Inflammatory macrophage treated with lipopolysaccharide for 1 hour (primary cell): ENCODE results near the gene PARS2.

Source experiments
- DNase-seq, 2 donors: peaks; one replicate each; pipeline ENCODE4 v3.0.0-alpha.2; 2020 to 2022

PARS2 gene

DNA sequence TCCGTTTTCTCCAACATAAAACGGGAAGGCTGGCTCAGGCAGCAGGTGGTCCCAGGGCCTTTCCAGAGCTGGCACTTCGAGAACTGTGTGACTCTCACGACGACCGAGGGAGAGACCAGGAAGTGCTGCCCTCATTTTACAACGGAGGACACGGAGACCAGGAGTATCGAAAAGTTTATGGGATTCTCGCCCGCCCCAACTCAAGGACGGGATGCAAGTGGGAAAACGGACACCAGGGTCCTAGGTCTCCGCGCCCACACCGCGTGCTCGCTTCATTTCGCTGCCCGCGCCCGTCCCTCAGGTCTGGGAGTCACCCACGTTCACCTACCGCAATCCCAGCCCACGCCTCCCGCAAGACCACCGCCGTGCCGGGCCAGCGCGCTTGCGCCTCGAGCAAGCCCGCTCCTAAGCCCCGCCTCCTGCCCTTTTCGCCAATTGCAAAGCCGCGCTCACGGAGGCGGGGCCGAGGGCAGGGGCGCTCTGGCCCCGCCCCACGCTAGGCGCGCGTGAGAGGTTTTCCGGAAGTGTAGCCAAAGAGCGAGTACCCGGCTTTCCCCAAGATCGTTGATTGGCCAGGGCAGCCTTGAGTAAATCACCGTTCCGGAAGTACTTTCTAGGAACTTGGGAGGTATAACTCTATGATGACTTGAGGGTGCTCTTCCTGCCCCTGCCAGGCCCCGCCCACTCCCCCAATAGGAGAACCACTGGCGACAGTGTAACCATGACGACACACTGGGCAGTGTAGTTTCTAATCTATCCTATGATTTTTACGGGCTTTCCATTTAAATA lies at the start of gene PARS2:
Gene PARS2 (minus strand): TSS at position 391 of the 789 bp plus-strand sequence. CDS start 5,362 bp downstream, outside the sequence.
- peak; percentile 99 to 100 for DNase-seq

DNA sequence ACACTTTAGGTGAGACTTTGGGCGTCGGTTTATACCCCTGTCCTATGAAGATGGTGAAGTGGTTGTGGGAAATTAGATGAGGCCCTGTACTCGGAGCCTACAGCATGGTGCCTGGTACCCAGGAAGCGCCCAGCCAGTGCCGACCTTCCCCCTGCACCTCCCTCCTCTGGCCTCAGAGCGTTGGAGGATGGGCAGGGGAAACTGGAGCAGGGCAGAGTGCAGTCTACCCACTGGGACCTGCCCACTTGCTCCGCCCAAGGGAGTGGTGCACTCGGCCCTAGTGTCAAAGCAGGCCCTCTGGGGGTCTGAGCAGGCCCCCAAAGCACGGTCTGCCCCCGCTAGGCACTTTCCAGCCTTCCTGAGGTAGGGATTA lies 49.8 kb upstream of the PARS2 start:
- no peak for DNase-seq

DNA sequence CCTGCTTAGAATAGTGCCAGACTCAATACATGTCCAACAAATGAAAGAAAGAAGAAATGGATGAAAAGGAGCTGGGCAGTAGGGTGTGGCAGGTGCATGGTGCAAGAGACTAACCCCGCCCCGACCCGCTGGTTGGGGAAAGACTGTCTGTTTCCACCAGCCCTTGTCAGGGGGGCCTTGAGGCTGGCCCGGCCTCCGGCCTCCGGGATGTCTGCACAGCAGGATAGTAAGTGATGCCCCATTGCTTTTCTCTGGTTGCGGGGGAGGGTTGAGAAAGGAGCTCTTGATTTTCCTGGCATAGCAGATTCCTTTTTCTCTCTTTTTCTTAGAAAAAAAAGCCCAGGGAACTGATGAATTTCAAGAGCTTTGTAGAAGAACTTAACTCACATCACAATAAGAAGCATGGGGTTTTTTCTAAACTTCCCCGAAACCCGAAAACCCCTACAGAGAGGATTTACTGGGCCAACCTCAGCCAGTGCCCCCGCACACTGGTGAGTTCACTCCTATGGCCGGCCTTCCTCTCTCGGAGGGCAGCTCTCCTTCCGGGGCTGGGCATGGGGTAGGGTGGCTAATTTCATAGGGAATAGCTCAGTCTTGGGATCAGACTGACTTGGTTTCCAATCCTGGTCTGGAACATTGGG lies 49.3 kb upstream of the PARS2 start:
- DNase-seq: peak; percentile 21 to 63

DNA sequence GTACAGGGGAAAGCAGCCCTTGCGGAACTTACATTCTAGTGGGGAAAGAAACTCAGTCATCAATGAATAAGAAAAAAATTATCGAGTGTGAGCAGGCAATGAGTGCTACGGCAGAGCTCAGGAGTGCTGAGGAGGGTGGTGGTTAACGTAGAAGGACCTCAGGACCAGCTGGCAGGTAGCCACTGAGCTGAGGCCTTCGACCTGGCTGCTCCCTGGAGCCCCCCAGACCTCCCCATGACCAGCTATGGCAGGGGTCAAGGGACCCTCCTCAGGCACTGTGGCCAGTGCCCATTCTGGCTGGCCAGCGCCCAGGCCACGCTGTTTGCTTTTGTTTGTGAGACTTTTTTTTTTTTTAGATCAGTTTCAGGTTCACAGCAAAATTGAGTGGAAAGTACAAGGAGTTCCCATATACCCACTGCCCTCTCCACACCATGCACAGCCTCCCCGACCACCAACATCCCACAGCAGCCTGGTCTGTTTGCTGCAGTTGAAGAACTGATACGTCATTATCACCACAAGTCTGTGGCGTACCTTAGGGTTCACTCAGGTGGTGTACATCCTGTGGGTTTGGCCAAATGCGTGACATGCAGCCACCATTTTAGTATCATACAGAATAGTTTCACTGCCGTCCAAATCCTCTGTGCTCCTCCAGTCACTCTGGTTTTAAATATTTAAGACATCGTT lies 48.6 kb upstream of the PARS2 start:
- DNase-seq: no peak

DNA sequence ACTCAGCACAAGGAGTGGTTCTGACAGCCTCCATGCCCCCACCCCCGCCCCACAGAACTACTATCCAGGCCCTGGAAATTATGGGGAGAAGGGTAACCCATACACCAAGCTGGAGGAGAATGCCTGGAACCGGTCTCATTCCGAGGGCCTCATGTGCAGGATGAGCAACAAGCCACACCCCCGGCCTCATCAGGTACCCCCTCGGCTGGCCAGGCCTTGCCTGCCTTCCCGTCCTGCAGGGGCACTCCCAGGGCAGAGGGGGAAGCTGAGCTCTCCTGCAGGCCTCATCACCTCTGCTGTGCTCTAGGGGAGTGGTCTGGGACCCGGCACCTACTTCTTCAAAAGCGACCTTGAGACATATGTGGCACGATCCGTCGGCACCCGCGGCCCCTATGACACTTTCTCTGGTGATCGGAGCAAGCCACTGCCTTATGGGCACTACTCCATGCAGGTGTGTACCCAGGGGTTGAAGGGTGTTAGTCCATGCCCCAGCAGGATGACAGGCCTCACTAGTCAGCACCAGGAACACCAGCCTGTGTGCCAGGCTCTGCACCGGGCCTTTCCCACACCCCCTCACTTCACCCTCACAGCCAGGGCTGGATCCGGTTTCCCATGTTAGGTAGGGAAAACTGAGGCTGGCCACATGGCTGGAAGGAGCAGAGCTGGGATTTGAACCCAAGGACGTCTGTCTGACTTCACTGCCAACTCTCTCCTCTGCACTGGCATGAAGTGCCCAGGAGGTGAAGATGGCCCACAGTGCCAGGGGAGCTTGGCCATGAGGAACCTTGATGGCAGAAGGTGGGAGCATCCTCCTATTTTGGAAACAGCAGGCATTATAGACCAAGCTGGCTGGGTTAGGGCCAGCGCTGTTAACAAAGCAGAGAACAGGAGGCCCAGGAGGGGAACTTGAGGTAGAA lies 47.7 kb upstream of the PARS2 start:
- DNase-seq: no peak

DNA sequence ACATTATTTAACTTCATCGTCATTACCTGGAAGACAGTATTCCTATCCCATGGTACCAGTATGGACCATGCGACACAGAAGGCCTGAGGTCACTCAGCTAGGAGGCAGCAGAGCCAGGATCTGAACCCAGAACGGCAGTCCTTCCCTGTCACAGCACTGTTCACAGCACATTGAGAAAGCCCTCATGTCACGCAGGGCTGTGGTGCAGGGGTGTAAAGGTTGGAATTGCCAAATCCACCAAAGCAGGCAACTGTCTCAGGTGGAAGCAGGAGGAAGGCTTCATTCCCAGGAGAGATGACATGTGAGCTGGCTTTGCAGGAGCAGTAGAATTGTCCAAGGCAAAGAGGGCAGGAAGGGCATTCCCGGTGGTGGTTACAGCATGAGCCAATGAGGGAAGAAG lies 46.7 kb upstream of the PARS2 start:
- DNase-seq: no peak

DNA sequence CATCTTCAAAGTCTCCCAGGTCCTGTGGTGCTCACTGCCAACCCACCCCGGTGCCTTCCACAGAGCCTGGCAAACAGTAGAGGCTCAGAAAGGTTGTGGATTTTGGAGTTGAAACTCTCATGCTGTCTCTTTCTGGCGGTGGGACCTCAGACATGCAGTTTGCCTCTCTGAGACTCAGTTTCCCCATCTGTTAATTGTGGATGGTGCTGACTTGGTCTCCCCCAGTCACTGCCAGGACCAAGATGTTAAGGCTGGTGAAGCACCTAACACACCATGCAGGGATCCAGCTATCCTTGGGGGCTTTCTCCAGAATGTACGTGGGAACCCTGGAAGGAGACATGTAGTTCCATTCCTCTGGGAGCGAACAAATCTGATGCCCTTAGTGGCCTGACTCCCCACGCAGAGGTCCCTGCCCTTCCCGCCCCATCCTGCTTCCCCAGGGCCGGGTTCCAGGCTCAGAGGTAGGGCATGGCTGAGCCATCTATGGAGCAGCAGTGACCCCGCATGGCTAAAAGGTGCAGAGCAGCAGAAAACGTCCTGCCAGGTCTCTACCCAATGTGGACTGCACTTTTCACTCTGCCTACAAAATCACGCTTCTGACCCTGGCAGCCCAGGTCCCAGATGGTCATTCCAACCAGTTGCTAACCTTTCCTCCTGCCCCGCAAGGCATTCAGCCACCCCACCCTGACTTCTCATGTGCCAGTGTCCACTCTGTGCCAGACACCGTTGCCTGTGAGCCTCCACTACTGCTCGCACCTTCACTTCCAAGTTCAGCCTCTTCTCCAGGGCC lies 46.0 kb upstream of the PARS2 start:
- peak; percentile 48 to 78 for DNase-seq

DNA sequence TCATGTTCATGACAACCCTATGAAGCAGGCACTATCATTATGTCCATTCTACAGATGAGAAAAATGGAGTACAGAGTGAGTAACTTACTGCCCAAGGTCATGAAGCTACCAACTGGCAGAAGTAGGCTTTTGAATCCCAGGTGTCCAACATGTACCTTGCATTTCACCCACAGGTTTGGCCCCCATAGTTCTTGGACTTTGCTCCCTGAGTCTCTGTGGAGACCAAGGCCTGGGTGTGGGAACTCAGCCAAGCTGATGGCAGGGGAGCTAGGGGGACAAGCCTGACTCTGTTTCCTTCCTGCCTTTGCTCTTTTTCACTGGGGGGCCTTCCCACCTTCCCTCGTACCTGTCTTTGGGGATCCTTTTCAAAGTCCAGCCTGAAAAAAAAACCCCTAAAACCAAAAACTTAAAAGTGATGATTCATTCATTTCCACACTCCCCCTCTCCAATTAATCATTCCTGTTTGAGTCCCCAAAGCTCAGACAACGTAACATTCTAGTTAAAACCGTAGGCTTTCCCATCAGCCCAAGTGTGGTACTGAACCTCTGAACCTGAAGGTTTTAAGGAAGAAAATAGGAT lies 45.3 kb upstream of the PARS2 start:
- no peak for DNase-seq

DNA sequence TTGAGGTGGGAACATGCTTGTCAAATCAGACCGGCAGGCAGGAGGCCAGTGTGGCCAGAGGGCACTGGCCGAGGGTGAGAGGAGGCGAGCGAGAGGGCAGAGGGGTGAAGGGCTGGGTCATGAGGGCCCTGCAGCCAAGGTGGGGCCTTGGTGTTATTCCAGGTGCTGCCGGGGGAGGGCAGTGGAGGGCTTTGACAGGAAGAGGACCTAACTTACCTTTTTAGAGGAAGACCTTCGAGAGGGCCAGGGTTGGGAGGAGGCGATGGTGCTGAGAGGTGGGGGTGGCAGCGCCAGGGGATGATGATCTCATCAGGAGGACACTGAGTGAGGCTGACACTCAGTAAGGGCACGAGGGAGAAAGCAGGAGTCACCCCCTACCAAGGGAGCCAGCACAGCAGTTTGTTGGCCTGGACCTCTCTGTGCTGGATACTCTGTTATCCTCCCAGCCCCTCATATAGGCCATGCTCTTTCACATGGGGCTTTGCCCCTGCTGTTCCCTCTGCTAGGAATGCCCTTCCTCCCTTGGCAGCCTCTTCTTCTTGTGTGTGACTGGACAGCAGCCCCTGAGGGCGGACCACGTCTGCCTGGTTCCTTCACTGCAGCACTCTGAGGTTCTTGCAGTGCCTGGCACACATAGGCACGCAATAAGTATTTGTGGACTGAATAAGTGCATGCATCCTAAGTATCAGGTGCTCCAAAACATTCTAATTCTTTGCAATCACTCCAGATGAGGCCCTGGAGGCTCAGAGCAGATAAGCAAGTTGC lies 44.3 kb upstream of the PARS2 start:
- DNase-seq: no peak

DNA sequence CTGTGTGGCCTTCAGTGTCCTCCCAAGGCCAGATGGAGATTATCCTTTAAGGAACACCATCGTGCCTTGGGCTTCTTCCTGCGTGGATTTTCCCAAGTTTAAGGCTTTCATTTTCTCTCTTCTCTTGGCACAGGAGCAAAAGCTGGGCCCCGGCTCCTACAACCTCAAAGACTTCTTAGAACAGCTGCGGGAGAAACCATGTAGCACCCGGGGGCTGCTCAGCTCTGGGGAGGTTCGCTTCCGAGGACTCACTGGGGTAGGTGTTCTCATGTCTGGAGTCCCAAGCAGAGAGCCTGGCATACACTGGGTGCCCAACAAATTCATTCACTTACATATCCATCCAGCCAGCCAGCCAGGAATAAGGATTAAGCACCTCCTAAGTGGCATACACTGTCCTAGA lies 43.4 kb upstream of the PARS2 start:
- DNase-seq: no peak

DNA sequence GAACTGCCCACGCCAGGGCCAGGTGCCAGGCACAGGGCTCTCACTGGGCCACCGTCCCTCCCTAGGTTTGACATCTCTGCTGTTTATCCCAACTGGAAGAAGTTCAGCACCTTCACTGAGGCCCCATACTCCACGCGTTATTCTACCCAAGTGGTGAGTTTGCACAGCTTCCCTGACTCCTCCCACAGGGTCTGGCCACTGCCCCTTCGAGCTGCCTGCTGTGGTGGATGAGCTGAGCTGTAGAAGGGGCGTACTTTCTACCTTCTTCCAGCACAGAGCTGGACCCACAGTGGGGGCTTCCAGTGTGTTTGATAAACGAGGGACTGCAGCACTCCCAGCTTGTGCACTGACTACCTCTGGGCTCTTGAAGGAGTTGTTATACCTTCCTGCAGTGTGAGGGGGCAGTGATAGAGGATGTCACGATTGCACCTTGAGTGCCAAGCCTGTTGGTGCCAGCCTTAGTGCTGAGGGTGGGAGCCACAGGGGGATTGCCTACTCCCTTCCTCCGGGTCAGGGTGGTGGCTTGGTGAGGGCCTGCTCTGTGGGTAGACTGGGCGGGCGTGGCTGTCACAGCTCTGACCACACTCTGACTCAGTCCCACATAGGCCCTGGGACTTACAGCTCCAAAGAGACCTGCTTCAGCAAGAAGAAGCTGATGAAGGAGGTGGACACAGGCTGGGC lies 42.7 kb upstream of the PARS2 start:
- peak; percentile 30 to 56 for DNase-seq

DNA sequence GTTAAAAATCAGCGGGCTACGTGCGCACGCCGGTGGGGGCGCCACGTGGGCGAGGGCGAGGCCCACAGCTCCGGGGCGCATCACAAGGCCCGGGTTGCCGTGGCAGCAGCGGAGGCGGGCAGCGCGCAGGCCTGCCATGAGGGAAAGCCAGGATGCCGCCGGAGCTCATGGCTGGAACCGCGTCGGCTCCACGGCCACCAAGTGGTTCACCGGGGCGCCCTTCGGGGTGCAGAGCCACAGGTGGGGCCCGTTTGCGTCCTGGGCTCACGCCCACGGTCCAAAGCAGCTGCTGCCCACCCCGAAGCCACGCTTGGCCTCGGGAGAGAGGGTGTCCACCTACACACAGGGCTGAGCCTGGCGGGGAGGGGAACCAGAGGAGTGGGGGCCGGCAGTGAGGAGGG lies 41.7 kb upstream of the PARS2 start:
- no peak for DNase-seq

DNA sequence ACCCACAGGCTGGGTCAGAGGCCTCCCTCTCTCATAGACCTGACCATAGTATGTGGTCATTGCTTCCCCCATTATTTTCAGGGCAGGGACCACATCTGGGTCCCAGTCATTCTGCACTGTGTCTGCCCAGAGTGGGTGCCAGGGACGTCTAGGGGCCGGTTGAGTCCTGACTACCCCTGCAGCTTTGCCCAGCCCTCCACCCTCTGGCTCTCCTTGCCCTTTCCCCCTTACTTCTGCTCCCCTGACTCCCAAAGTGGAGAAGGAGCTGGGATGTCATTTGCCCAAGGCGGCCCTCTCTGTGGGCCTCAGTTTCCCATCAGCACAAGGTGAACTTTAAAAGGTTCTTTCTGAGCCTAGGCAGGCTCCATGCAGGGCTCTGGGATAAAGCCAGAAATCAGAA lies 41.1 kb upstream of the PARS2 start:
- DNase-seq: no peak

DNA sequence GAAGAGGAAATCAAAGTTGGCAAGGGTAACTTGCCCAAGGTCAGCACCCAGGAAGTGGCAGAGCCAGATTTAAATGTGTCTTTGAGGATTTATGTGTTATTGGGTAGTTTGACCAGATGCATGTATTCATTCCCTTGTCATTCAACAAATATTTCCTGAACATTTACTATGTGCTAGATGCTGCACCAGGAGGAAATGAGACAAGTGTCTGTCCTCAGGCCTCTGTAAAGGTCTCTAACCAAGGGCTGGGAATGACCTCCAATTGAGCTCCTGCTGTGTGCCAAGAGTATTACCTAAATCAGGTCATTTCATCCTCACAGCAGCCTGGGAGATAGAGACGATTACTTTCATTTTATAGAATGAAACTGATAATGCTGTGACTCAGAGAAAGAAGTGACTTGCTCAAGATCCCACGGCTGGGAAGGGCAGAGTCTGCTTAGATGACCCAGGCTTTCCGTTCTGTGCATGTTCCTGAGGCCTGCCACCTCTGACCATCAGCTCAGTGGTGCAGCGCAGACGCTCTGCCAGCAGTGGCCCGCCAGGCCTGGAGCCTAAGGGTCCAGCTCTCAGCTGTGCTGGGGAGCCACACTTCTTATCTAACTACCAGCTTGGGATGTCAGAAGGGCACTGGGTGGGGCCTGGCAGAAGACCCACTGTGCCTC lies 40.3 kb upstream of the PARS2 start:
- DNase-seq: peak; percentile 23 to 27

DNA sequence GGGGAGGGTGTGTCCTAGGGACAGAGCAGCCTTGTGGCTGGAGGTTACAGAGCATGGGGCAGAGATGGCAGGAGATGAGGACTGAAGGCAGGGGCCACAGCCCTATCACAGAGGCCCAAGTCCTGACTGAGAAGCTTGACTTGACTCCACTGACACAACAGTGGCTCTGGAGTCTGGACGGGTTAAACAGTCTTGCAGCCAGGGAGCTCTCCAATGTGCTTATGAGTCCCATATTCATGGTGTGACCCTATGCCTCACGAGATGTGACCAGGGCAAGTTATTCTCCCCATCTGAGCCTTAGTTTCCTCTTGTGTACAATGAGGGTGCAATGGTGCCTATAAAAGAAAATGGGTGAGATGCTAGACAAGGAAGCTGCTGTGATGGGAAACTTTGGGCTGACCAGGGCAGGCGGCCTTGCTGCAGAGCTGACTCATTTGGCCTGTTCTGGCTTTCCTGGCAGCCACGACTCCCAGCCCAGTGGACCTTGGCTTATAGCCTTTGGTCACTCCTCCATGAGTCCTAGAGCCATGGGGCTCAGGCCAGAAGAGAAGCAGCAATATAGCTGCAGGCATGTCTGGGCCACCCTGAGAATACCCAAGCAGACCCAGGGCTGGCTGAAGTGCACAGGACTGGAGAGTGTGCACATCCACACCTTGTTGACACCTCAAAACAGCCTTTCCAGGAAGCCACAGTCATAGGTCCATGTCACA lies 39.6 kb upstream of the PARS2 start:
- DNase-seq: no peak

DNA sequence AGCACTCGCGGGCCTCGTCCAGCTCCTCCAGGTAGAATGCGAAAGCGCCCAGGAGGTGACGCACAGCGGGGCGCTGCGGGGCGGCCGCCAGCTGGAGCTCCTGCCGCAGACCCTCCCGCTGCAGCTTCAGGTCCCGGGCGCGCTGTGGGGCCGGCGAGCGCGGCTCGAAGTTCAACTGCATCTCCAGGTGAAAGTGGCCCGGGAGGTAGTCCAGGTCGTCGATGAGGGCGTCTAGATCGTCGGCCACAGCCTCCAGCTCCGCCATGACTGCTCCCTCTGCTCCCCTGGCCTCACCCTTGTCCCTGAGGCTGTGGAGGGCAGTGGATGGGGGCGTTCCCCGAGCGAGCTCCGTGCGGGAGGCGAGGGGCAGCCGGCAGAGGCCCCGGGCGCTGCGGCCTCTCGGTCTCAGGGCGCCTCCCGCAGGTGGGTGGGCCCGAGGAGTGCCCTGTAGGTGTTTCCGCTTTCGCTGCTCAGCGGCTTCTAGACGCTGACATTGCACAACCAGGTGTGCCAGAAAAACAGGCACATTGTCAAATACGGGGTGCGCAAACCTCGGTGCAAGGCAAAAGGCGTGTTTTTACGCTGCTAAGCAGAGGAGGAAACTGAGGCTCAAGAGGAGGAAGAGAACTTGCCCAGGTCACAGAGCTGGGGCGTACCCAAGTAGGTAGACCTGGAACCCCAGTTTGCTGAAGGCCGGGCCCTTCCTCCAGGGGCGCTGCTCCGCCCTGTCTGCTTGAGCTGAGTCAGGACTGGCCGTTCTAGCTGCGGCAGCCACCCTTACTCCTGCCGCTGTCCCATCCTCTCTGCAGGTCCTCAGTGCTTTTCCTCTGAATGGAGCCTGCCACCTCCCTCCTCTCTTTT lies 36.8 kb upstream of the PARS2 start, which contains the start of gene TTC22:
Gene TTC22 (minus strand): TSS at position 425 of the 861 bp plus-strand sequence. CDS start 160 bp downstream, at position 265.
- peak in 1 of 2 donors; percentile 16 for DNase-seq

DNA sequence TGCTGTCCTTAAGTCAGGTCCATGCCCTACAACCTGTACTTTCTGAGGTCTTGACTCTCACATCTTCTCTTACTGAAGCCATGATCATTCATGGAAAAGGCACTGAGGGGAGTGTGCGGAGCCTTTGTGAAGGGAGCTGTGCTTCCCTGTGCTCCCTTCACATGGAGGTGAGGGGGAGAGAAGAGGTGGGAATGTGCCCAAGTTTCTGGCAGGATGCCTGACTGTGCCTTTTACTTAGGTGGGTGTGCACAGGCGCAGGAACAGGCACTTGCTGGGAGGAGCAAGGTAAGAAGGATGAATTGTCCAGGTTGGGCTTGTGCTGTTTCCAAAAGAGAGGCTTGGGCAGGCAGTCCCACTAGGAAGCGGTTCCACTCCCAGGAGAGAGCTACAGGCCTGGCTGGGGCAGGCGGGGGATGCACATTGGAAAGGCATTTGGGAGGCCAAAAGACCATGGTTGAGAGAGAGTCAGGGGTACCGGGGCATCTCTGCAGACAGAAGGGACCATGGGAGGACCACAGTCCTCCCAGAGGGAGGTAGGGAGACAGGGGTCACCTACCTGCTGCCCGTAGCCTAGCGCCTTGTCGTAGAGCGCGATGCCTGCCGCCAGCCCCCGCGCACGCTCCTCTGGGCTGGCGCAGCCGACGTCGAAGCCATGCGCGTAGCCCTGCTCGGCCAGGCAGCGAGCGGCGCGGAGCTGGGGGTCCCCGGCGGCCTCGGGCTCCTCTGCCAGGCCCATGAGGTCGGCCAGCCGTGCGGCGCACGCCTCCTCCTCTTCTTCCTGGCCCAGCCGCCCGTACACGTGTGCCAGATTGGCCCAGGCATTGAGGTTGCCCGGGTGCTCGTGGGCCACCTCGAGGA lies 35.9 kb upstream of the PARS2 start:
- no peak for DNase-seq
